ENCODE measurements around the gene DPY30.

Gene DPY30

DNA sequence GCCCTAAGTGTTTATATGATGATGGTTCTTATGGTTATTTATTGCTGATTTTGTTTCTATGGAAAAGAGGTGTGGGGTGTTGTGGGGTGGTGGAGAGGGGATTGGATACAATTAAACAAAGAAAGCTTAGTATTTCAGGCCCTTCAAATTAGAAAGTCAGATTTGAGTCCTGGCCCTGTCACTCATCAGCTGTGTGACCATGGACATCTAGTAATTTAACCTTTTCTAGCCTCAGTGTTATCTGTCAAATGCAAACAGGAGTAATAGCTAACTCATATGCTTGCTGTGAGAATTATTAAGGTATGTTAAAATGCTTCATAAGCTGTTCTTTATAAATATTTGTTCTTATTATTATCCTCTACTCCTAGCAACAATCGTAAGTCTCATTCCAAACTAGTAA, 26.7 kb downstream of the DPY30 start:
- no peak for TF ChIP-seq ZFX (IDR thresholded peaks at IDR 0.05; ENCODE audit: borderline replicate concordance)
- no peak for TF ChIP-seq CTCF (IDR thresholded peaks at IDR 0.05)
- H3K27ac ChIP-seq, result peak overlapping the region; percentile 95; the same call in 1 of the 2 replicates

DNA sequence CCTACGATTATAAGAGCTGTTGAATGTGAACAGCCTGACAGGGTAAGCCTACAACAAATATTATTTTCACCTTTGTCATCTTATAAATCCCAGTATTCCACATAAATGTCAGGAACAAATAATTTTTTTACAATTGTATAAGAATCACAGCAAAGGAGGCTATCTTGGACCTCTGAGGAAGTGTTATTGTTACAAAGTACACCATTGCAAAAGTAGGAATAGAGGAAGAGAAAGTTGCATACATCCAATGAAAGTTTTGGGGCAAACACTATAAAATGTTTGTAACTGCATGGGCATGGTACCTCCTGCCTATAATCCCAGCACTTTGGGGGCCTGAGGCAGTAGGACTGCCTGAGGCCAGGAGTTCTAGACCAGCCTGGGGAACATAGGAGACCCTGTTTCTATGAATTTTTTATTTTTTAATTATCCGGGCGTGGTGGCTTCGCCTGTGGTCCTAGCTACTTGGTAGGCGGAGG, 28.1 kb downstream of the DPY30 start:
- TF ChIP-seq ZFX (IDR thresholded peaks at IDR 0.05; ENCODE audit: borderline replicate concordance) (no peak), CTCF (IDR thresholded peaks at IDR 0.05) (no peak)
- peak overlapping the region; percentile 95 for H3K27ac ChIP-seq

DNA sequence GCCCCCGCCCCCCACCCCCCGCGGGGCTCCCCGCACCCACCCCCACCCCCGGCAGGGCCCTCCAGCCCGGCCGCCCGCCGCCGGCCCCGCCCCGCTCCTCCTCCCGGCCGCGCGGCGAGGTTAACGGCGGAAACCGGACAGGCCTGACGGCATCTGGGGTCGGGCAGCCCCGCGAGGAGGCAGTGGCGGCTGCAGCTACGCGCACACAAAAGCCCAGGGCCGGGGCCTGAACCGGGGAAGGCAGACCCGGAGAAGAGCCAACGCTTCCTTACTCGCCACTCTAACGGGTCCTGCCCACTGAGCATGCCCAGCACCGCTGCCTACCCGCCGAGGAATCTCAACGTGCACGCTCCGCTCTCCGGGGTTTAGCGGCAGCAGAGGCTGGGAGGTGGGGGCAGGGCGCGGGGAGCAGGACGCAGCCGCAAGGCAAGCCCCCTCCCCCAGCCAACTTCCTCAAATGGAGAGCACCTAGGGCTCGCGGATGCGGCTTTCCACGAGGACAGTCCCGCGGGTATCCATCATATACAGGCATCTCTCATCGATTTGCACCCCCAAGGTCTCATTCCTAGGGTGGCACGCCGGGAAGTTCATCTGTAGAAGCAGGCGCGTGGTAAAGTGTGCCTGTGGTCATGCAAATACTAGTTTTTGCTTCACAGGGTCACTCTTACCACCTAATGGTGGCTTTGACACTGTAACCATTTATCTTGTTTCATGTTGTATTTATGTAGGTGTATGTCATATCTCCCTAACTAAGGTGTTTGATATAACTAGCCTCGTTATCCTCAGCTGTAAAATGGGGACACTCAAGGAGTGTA, 28.7 kb downstream of the DPY30 start, which contains the start of gene MEMO1:
MEMO1 (minus strand) TSS at position 339 of the 815 bp plus-strand sequence. CDS start 761 bp downstream, outside the sequence.
- peak within 1 kb of the TSS; percentile 95 for H3K27ac ChIP-seq
- TF ChIP-seq CTCF (IDR thresholded peaks at IDR 0.05) (peak; percentile 15), ZFX (IDR thresholded peaks at IDR 0.05; ENCODE audit: borderline replicate concordance) (no peak)

DNA sequence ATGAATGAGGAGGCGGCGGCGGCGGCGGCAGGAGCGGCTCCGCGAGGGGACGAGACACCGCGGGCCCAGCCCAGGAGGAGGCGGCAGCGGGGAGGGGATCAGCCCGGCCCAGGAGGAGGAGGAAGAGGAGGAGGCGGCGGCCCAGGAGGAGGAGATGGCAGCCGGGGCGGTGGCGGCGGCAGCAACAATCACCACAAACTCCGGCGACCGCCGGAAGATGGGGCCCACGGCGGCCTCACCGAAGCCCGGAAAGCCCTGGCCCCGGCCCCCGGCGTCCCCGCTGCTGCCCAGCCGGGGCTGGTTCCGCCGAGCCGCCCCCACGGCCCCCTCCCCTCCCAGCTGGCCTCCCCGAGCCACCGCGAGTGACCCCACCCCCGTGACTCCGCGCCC, 29.3 kb downstream of the DPY30 start:
- peak overlapping the region; percentile 95 for H3K27ac ChIP-seq

DNA sequence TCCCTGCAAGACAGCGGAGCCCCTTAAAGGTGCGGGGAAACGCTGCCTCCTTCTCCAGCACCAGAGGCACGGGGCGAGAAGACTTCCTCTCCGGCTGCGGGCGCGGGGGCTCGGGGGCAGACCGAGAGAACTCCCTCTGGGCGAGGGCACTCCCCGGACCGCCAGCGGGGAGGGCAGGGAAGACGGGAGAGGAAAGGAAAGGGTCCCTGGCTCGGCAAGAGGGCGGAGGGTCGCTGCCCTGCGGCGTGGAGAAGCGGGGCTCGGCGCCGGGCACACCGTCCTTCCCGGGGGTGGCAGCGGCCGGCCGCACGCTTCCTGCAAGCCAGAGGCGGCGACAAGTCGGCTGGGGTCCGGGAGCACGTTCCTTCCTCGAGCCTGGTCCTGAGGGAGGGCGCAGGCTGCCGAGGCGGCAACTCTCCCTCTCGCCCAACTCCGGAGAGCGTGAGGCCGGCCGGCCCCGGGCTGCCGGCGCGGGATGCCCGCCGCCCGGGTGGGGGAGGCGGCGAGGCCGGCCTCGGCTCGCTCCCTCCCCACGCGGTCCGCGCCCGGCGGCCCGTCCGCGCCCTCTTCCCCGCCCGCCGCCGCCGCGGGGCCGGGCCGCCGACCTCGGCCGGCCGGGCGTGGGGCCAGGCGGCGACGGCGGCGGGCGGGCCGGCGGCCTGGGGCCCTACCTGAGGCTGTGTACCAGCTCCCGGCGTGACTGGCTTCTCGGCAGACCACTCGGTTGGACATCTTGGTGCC, 29.9 kb downstream of the DPY30 start:
- TF ChIP-seq ZFX (IDR thresholded peaks at IDR 0.05; ENCODE audit: borderline replicate concordance), result no peak
- peak overlapping the region; percentile 95 for H3K27ac ChIP-seq

DNA sequence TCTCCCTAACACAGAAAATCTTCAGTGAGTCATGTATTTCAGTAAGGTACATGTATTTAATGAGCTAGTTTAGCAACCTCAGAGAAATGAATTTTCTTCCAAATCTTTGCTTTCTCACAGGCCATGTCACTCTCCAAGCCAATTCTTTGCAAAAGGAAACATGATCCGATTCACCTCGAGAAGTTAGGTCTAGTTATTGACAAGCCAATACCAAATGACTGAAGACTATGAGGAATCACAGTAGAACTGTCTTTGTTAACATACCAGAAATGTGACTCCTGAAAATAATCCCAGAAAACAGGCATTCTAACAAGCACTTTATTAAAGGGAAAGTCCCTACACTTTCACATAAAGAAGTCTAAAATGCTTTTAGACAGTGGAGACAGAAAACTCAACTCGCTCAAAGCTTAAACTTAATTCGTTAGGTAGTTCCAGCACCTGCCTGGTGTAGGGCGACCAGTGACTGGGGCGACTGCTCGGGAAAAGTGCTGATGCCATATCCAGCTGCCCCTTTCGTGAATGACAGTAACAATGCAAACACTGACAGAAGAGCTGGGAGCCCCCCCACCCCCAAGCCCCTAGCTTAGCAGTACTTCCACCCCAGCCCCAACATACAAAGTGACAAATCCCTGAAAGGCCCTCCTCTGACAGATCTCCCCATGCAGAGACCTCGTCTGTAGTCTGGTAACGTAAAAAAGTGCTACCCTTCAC, 30.6 kb downstream of the DPY30 start:
- peak overlapping the region; percentile 95 for H3K27ac ChIP-seq
- no peak for TF ChIP-seq CTCF (IDR thresholded peaks at IDR 0.05)
- no peak for TF ChIP-seq ZFX (IDR thresholded peaks at IDR 0.05; ENCODE audit: borderline replicate concordance)

GRCh38 chr2:32007121-32007391, 32.5 kb downstream of the DPY30 start:
- TF ChIP-seq ZFX (IDR thresholded peaks at IDR 0.05; ENCODE audit: borderline replicate concordance), result no peak
- no peak for TF ChIP-seq CTCF (IDR thresholded peaks at IDR 0.05)
- H3K27ac ChIP-seq, result peak overlapping the region; percentile 46

Data from 22Rv1 (cell line).